ENCODE data around the gene SHC4.
A peak's percentile ranks its signal among the peaks of the same experiment; 100 is the strongest.

Gene SHC4

GRCh38 chr15:48850648-48851047, 113.1 kb downstream of the SHC4 start:
- no peak for DNase-seq (ENCODE audit: low spot score)

- no peak for DNase-seq (ENCODE audit: low spot score)
Observed at GRCh38 chr15:48845123-48845522, 118.6 kb downstream of the SHC4 start.

GRCh38 chr15:48842501-48842900, 121.2 kb downstream of the SHC4 start:
- DNase-seq (ENCODE audit: low spot score): no peak

- no peak for DNase-seq (ENCODE audit: low spot score)
Observed at GRCh38 chr15:48834756-48835155, 129.0 kb downstream of the SHC4 start.

- DNase-seq (ENCODE audit: low spot score): no peak
Observed at GRCh38 chr15:48833526-48834239, 130.0 kb downstream of the SHC4 start.

GRCh38 chr15:48832648-48833047, 131.1 kb downstream of the SHC4 start:
- DNase-seq (ENCODE audit: low spot score): no peak

GRCh38 chr15:48828906-48829305, 134.8 kb downstream of the SHC4 start:
- no peak for DNase-seq (ENCODE audit: low spot score)

GRCh38 chr15:48828471-48828870, 135.2 kb downstream of the SHC4 start:
- DNase-seq (ENCODE audit: low spot score): no peak

GRCh38 chr15:48825075-48825474, 138.6 kb downstream of the SHC4 start:
- DNase-seq (ENCODE audit: low spot score): no peak

- no peak for DNase-seq (ENCODE audit: low spot score)
Observed at GRCh38 chr15:48823706-48824105, 140.0 kb downstream of the SHC4 start.

- peak; percentile 28 for DNase-seq (ENCODE audit: low spot score)
Observed at GRCh38 chr15:48823237-48823636, 140.5 kb downstream of the SHC4 start.

- DNase-seq (ENCODE audit: low spot score): no peak
Observed at GRCh38 chr15:48814286-48814685, 149.4 kb downstream of the SHC4 start.

GRCh38 chr15:48811325-48811958, 152.3 kb downstream of the SHC4 start:
- no peak for DNase-seq (ENCODE audit: low spot score)

GRCh38 chr15:48810414-48811324, 153.1 kb downstream of the SHC4 start, which contains the start of gene CEP152:
Gene CEP152, minus strand, starts transcription at chr15:48811069. Its CDS starts 5,420 bp downstream, at chr15:48805649.
- DNase-seq (ENCODE audit: low spot score): peak; percentile 98

- DNase-seq (ENCODE audit: low spot score): peak; percentile 12
Observed at GRCh38 chr15:48806151-48806550, 157.6 kb downstream of the SHC4 start.

GRCh38 chr15:48805591-48805990, 158.1 kb downstream of the SHC4 start:
- no peak for DNase-seq (ENCODE audit: low spot score)

GRCh38 chr15:48803877-48804276, 159.8 kb downstream of the SHC4 start:
- no peak for DNase-seq (ENCODE audit: low spot score)

- DNase-seq (ENCODE audit: low spot score): peak; percentile 69
Observed at GRCh38 chr15:48802867-48803266, 160.9 kb downstream of the SHC4 start.

- no peak for DNase-seq (ENCODE audit: low spot score)
Observed at GRCh38 chr15:48802257-48802656, 161.5 kb downstream of the SHC4 start.

GRCh38 chr15:48800811-48801455, 162.8 kb downstream of the SHC4 start:
- DNase-seq (ENCODE audit: low spot score): peak; percentile 29

GRCh38 chr15:48800245-48800644, 163.5 kb downstream of the SHC4 start:
- no peak for DNase-seq (ENCODE audit: low spot score)

- DNase-seq (ENCODE audit: low spot score): no peak
Observed at GRCh38 chr15:48798319-48798718, 165.4 kb downstream of the SHC4 start.

All from GM03348 (cell line).